Nephron progenitor cell (in vitro differentiated cells): ENCODE results near the gene EPHB1.

Source experiments
- DNase-seq: peaks from one replicate; pipeline ENCODE4 v3.0.0; 2021
- H3K27ac Mint-ChIP-seq: 2 replicates; pipeline ENCODE4 v1.8.0; 2021; ENCODE audit warnings: mild to moderate bottlenecking, moderate library complexity, mixed read lengths
- H3K27me3 Mint-ChIP-seq: 2 replicates; pipeline ENCODE4 v1.8.0; 2021; ENCODE audit warnings: mild to moderate bottlenecking, low read depth, mixed read lengths; ENCODE audit not compliant: poor library complexity
- H3K36me3 Mint-ChIP-seq: 2 replicates; pipeline ENCODE4 v1.8.0; 2021; ENCODE audit warnings: low read depth, mixed read lengths
- H3K4me1 Mint-ChIP-seq: 2 replicates; pipeline ENCODE4 v1.8.0; 2021; ENCODE audit warnings: mixed read lengths
- H3K4me3 Mint-ChIP-seq: 2 replicates; pipeline ENCODE4 v1.8.0; 2021; ENCODE audit warnings: mild to moderate bottlenecking, moderate library complexity, mixed read lengths
- H3K9me3 Mint-ChIP-seq: 2 replicates; pipeline ENCODE4 v1.8.0; 2021; ENCODE audit warnings: mild to moderate bottlenecking, moderate library complexity, mixed read lengths
- CTCF ChIP-seq: fragments of 200-600 bp; sonication (generic); IDR thresholded peaks from 2 replicates; pipeline ENCODE4 v1.5.0; 2021; ENCODE audit warnings: antibody characterized with exemption

EPHB1 gene

GRCh38 chr3:135138776-135139175 lies 343.7 kb downstream of the EPHB1 start:
- H3K27me3 Mint-ChIP-seq: peaks cover 17% of the 10 kb centered on the region
- no peaks in the 10 kb centered on the region for H3K36me3 Mint-ChIP-seq
- TF ChIP-seq CTCF: no peak
- H3K9me3 Mint-ChIP-seq: no peaks in the 10 kb centered on the region
- H3K4me3 Mint-ChIP-seq: no peak overlapping the region
- no peak for DNase-seq
- H3K27ac Mint-ChIP-seq: no peak overlapping the region
- peaks cover 12% of the 10 kb centered on the region for H3K4me1 Mint-ChIP-seq

- Mint-ChIP-seq H3K4me1 (peaks cover 21% of the 10 kb centered on the region), H3K36me3 (no peaks in the 10 kb centered on the region), H3K4me3 (no peak overlapping the region), H3K9me3 (no peaks in the 10 kb centered on the region), H3K27me3 (peaks cover 15% of the 10 kb centered on the region), H3K27ac (no peak overlapping the region)
- no peak for TF ChIP-seq CTCF
- no peak for DNase-seq
Observed at GRCh38 chr3:135140591-135140990, 345.5 kb downstream of the EPHB1 start.

- no peak for DNase-seq
- no peak for TF ChIP-seq CTCF
- Mint-ChIP-seq H3K36me3 (no peaks in the 10 kb centered on the region), H3K4me1 (peaks cover 21% of the 10 kb centered on the region), H3K9me3 (no peaks in the 10 kb centered on the region), H3K4me3 (no peak overlapping the region), H3K27me3 (peaks cover 15% of the 10 kb centered on the region), H3K27ac (no peak overlapping the region)
Observed at GRCh38 chr3:135141160-135141559, 346.1 kb downstream of the EPHB1 start.

GRCh38 chr3:135141672-135142071 lies 346.6 kb downstream of the EPHB1 start:
- Mint-ChIP-seq H3K27ac (no peak overlapping the region), H3K9me3 (no peaks in the 10 kb centered on the region), H3K36me3 (no peaks in the 10 kb centered on the region), H3K27me3 (peaks cover 15% of the 10 kb centered on the region), H3K4me3 (no peak overlapping the region), H3K4me1 (peaks cover 21% of the 10 kb centered on the region)
- TF ChIP-seq CTCF: no peak
- DNase-seq: no peak

- H3K36me3 Mint-ChIP-seq: no peaks in the 10 kb centered on the region
Observed at GRCh38 chr3:135142530-135142929, 347.5 kb downstream of the EPHB1 start.

More at GRCh38 chr3:135142530-135142929, 347.5 kb downstream of the EPHB1 start:
- Mint-ChIP-seq H3K27me3 (peaks cover 13% of the 10 kb centered on the region), H3K9me3 (no peaks in the 10 kb centered on the region), H3K4me3 (no peak overlapping the region), H3K4me1 (peaks cover 23% of the 10 kb centered on the region), H3K27ac (no peak overlapping the region)
- no peak for TF ChIP-seq CTCF
- no peak for DNase-seq
